Fibroblast of pulmonary artery (primary cell): ENCODE data around the gene SH3TC1.

Experiments
- DNase-seq: peaks from one replicate; pipeline ENCODE4 v3.0.0-alpha.2; 2010; ENCODE audit warnings: low read depth
- H3K4me3 ChIP-seq: replicated peaks from 2 replicates; pipeline ENCODE4 v1.5.1; 2011; ENCODE audit warnings: low read depth, mild to moderate bottlenecking, control low read depth, low read length, moderate library complexity
- TF ChIP-seq, protein P1 (sequence below): IDR thresholded peaks from 2 replicates; pipeline ENCODE4 v1.5.1; 2011; ENCODE audit warnings: mild to moderate bottlenecking, control low read depth, low read length, inconsistent platforms; ENCODE audit errors: missing control alignments

SH3TC1 gene

DNA sequence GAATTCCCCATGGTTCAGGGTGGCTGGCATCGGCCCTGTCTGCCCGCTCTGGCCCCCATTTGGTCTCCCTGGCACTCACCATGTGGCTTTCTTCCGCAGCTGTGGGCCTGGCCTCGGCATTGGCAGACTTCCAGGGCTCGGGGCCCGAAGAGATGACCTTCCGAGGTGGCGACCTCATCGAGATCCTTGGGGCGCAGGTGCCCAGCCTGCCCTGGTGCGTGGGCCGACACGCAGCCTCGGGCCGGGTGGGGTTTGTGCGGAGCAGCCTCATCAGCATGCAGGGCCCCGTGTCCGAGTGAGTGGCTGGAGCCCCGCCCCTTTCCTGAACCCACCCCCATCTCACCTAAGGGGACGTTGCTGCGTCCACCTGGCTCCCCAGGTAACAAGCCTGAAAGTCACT, 20.1 kb downstream of the SH3TC1 start:
- H3K4me3 ChIP-seq: no peak overlapping the region
- TF ChIP-seq, protein P1, sequence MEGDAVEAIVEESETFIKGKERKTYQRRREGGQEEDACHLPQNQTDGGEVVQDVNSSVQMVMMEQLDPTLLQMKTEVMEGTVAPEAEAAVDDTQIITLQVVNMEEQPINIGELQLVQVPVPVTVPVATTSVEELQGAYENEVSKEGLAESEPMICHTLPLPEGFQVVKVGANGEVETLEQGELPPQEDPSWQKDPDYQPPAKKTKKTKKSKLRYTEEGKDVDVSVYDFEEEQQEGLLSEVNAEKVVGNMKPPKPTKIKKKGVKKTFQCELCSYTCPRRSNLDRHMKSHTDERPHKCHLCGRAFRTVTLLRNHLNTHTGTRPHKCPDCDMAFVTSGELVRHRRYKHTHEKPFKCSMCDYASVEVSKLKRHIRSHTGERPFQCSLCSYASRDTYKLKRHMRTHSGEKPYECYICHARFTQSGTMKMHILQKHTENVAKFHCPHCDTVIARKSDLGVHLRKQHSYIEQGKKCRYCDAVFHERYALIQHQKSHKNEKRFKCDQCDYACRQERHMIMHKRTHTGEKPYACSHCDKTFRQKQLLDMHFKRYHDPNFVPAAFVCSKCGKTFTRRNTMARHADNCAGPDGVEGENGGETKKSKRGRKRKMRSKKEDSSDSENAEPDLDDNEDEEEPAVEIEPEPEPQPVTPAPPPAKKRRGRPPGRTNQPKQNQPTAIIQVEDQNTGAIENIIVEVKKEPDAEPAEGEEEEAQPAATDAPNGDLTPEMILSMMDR: no peak
- no peak for DNase-seq

DNA sequence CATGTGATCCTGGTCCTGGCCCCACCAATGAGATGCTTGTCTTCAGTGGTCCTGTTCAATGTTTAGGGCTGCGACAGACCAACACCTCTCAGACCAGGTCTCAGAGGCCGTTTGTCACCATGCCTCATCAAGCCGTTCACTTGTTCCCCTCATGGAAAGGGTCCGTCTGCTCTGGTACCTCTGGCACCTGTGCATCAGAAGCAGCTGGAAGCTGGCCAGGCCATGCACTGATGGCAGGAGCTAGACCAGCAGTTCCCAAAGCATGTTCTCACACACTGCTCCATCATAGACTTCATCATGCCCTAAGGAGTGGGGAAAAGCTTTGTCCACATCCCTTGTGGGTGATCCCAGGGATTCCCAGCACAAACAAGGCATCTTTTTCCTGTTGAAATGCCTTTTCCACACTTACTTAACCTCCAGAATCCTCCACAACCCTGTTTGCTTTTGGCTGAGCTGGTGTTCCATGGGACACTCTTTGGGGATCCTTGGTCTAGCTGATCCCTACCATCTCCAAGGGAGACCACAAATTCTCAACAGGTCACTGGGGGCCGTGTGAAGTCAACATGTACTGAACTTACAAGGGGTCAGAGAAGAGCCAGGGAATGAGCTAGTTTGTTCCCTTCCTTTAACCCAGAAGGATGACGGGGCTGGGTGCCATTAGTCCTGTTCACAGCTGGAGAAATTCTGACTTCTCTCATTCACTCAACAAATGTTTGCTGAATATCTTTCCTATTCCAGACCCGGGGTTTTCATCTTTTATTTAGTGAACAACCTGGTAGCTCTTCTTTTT, 21.8 kb downstream of the SH3TC1 start:
- TF ChIP-seq, protein P1: no peak
- no peak overlapping the region for H3K4me3 ChIP-seq
- DNase-seq: no peak

DNA sequence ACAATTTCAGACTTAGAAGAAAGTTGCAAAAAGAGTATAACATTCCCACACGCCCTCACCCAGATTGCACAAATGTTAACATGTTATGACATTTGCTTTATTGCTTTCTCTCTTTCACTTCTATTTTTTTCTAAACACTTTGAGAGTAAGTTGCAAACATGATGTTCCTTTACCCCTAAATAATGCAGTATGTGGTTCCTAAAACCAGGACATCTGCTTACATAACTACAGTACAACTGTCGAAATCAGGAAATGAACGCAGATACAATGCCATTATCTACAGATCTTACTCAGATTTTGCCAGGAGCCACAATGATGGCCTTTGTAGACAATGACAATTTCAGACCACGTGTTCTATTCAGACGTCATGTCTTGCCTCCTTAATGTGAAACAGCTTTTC, 22.4 kb downstream of the SH3TC1 start:
- no peak overlapping the region for H3K4me3 ChIP-seq
- peak; percentile 91 for DNase-seq
- TF ChIP-seq, protein P1: no peak

DNA sequence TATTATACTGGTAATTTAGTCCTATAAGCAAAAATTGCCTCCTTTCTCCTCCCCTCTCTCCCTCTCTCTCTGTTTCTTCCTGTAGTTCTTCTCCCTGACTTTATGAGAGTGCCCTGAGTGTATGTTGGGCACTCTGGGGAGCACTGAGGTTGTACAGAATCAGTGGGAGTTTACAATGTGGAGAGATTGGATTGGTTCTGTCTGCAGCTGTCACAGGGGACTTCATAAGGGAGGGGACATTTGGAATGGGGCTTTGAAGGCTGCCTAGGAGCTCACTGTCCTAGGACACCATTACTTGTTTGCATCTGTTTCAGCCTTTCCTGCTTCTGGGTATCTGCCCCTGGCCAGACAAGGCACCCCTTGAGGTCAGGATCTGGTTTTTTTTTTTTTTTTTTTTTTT, 22.9 kb downstream of the SH3TC1 start:
- DNase-seq: no peak
- TF ChIP-seq, protein P1: no peak

DNA sequence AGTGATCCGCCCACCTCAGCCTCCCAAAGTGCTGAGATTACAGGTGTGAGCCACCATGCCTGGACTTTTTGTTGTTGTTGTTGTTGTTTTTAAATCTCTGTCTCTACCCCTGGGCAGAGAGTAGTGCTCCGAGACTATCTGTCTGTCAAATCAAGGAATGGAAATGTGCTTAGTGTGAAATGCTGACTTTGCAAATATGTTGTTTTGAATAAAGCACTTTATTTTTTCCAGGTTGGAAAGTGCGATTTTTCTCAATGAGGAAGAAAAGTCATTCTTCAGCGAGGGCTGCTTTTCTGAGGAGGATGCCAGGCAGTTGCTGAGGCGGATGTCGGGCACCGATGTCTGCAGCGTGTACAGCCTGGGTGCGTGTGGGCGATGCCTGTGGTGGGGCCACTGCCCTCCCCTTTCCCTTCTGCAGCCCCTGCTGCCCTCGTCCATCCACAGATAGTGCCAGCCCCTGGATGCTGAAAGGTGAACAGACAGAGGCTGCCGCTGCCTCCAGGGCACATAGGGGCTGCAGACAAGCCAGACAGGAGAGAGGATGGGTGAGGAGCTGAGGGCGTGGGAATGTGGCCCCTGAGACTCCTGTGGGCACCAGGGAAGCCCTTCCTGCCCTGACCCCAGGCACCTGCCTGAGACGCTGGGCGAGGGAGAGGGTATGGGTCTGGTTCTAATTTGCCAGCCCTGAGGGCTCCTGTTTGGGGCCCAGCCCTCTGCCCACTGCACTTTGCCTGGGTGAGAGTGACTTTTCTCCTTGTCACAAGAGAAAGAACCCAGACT, 23.7 kb downstream of the SH3TC1 start:
- TF ChIP-seq, protein P1: no peak
- H3K4me3 ChIP-seq: no peak overlapping the region
- no peak for DNase-seq

More for the DNA sequence above, 22.9 kb downstream of the SH3TC1 start:
- no peak overlapping the region for H3K4me3 ChIP-seq

DNA sequence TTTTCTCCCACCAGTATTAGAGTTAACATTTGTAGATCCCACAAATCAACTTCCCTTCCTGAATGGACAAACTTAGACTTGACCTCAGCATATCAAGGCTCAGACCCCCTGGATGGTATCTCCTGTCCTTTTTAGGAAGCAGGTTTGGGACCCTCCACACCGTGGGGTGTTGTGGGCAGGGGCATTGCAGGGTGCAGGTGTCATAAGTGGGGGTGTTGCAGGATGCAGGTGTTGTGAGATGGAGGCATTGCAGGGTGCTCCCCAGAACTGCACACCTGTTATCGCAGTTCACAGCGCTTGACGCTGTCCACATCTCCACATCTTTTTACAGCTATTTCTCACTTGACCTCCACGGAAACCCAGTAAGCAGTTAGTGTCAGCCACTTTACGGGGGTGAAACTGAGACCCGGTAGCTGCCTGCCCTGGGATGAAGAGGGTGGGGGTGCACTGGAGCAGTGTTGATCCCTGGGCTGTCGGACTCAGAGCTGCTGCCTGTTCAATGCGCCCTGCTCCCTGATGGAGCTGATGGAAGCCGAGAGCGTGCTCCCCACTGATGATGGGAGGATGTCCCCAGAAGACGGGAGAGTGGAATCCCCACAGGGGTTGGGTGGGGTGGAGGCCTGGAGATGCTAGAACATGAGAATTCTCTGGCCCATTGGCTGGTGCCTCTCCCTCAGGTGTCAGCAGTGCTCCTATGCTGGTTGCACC, 25.3 kb downstream of the SH3TC1 start:
- H3K4me3 ChIP-seq: no peak overlapping the region
- TF ChIP-seq, protein P1: no peak
- no peak for DNase-seq
